ENCODE results near the gene RRP36.

GRCh38 chr6:43001843-43002242 is 19.6 kb upstream of the RRP36 start:
- no peak for TF ChIP-seq POLR2AphosphoS5 (IDR thresholded peaks at IDR 0.05; ENCODE audit: low read depth, low read length)
- no peak for TF ChIP-seq REST (IDR thresholded peaks at IDR 0.05; ENCODE audit: insufficient read depth in 1 of 2, low read depth in 2 of 2, low read length in 2 of 2)
- TF ChIP-seq TAF1 (IDR thresholded peaks at IDR 0.05; ENCODE audit: borderline replicate concordance, insufficient read depth, low read length): no peak
- no peak for TF ChIP-seq FOXP2 (optimal IDR thresholded peaks at IDR 0.05; ENCODE audit: borderline replicate concordance, extremely low read depth, extremely low read length, insufficient read depth)
- TF ChIP-seq SIN3A (IDR thresholded peaks at IDR 0.05; ENCODE audit: borderline replicate concordance, insufficient read depth, low read length): no peak

All from PFSK-1 (cell line).